ENCODE data around the gene USO1. TPM values are rescaled to one million over a fixed set of nuclear protein-coding genes. Genes with fewer than 3 reads are reported as not detected.

USO1 gene
- total and polyA plus RNA-seq, 2 of the 8 experiments (the other 6 are each of a cell fraction or from before 2014, with no cell fraction given) = 57.3 to 198 TPM

- DNase-seq (ENCODE audit: low read depth in 1 of 2, low spot score in 2 of 2) = peak in 1 of 2 experiments; percentile 41
- CTCF ChIA-PET (ENCODE audit: partially characterized antibody) = interaction anchor here (1.3 kb wide), 1 partner anchor 13 kb away, joined by 4 read pairs; no protein-coding TSS in a partner anchor
- peak overlapping the region; percentile 31; the same call in 1 of the 2 replicates for H3K27ac ChIP-seq (ENCODE audit: low read depth, low read length)
- TF ChIP-seq, protein P1, sequence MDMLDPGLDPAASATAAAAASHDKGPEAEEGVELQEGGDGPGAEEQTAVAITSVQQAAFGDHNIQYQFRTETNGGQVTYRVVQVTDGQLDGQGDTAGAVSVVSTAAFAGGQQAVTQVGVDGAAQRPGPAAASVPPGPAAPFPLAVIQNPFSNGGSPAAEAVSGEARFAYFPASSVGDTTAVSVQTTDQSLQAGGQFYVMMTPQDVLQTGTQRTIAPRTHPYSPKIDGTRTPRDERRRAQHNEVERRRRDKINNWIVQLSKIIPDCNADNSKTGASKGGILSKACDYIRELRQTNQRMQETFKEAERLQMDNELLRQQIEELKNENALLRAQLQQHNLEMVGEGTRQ (IDR thresholded peaks at IDR 0.05; ENCODE audit: low read length) = no peak
- TF ChIP-seq CEBPB (IDR thresholded peaks at IDR 0.05; ENCODE audit: low read depth, low read length) = no peak
- TF ChIP-seq RBBP5 (IDR thresholded peaks at IDR 0.05; ENCODE audit: borderline replicate concordance, low read depth, low read length) = no peak
- TF ChIP-seq BRCA1 (IDR thresholded peaks at IDR 0.05; ENCODE audit: low read depth, low read length) = no peak
- no peak for TF ChIP-seq ATF3 (IDR thresholded peaks at IDR 0.05; ENCODE audit: insufficient read depth, low read depth, low read length)
- TF ChIP-seq SIRT6 (IDR thresholded peaks at IDR 0.05; ENCODE audit: low read length) = no peak
- TF ChIP-seq FOSL1 (IDR thresholded peaks at IDR 0.05; ENCODE audit: insufficient read depth, low read depth, low read length) = no peak
- no peak for TF ChIP-seq CHD1 (IDR thresholded peaks at IDR 0.05; ENCODE audit: low read depth, low read length)
- TF ChIP-seq PHF8 (conservative IDR thresholded peaks at IDR 0.05; ENCODE audit: low read depth, low read length) = no peak
- TF ChIP-seq RNF2 (IDR thresholded peaks at IDR 0.05; ENCODE audit: borderline replicate concordance, low read depth, low read length, missing control alignments, poor library complexity, severe bottlenecking) = no peak
- no peak for TF ChIP-seq TEAD4 (IDR thresholded peaks at IDR 0.05; ENCODE audit: low read depth, low read length)
These were observed 21.4 kb upstream of the USO1 start for GRCh38 chr4:75702919-75703411.

More at GRCh38 chr4:75702919-75703411, 21.4 kb upstream of the USO1 start:
- H3K9me3 ChIP-seq (ENCODE audit: insufficient read depth in 2 of 2, low read depth in 1 of 2, low read length in 1 of 2) = no peaks in the 10 kb centered on the region
- WGBS, 2 experiments (ENCODE audit: extremely low coverage in 1 of 2, insufficient coverage in 1 of 2, insufficient read length in 1 of 2, insufficient replicate concordance in 2 of 2, low coverage in 1 of 2, low lambda C conversion rate in 2 of 2, missing lambda C conversion rate in 1 of 2) = 52% methylated on average over 4 of the region's 4 CpGs; no CpG with 5 or more reads in 1 of the 2 experiments
- H3K56ac ChIP-seq (replicated peaks; ENCODE audit: insufficient read length, low read depth, low read length) = no peak overlapping the region
- no peak overlapping the region for H3K4me3 ChIP-seq (ENCODE audit: extremely low read depth in 1 of 4, insufficient read depth in 2 of 4, low read depth in 3 of 4, low read length in 4 of 4)
- H4K20me1 ChIP-seq (replicated peaks in 1 of 2; ENCODE audit: control insufficient read depth in 1 of 2, insufficient read depth in 2 of 2, low read length in 2 of 2) = no peaks in the 10 kb centered on the region
- no peak overlapping the region for H3K23ac ChIP-seq (ENCODE audit: insufficient read length)
- peak overlapping the region; percentile 83; the same call in 1 of the 2 replicates for H2AK5ac ChIP-seq (ENCODE audit: low read depth, low read length)
- H4K5ac ChIP-seq (ENCODE audit: insufficient read length, low read depth, low read length) = peak overlapping the region; percentile 38
- peak overlapping the region; percentile 97; the same call in 1 of the 2 replicates for H2BK5ac ChIP-seq (ENCODE audit: low read depth, low read length)
- H3K23me2 ChIP-seq (ENCODE audit: low read depth, low read length) = 0 out of 2 replicates have a peak, but pooled peaks cover 2% of the 10 kb centered on the region
- no peaks in the 10 kb centered on the region for H3K27me3 ChIP-seq (replicated peaks in 1 of 4; ENCODE audit: control insufficient read depth in 3 of 4, extremely low read depth in 1 of 4, insufficient read depth in 3 of 4, low read length in 3 of 4)
- H4K91ac ChIP-seq (replicated peaks; ENCODE audit: insufficient read length, low read length) = peak overlapping the region; percentile 85
- 0 out of 2 replicates have a peak overlapping the region, but pooled peaks have one; percentile 81 for H2BK15ac ChIP-seq (ENCODE audit: low read length)
- H3K4me1 ChIP-seq (replicated peaks in 1 of 4; ENCODE audit: control insufficient read depth in 3 of 4, insufficient read depth in 4 of 4, low read length in 3 of 4) = peaks cover 13 to 21% (median 17%) of the 10 kb centered on the region in 4 experiments
- peak overlapping the region; percentile 99 for H2BK12ac ChIP-seq (ENCODE audit: low read depth, low read length)
- no peak overlapping the region for H2AFZ ChIP-seq (ENCODE audit: low read length)
- H3K14ac ChIP-seq (ENCODE audit: insufficient read length) = no peak overlapping the region
- POLR2A ChIA-PET (ENCODE audit: partially characterized antibody) = interaction anchor here (1.0 to 4.8 kb wide), 2 partner anchors 13 to 22 kb away, joined by 5 to 35 read pairs; partner anchors contain the start of gene USO1
- peak overlapping the region; percentile 75; the same call in 1 of the 2 replicates for H2BK20ac ChIP-seq (ENCODE audit: low read length)
- peaks cover 0 to 9% (median 0%) of the 10 kb centered on the region in 4 experiments; a peak in 1 of 8 replicates for H3K36me3 ChIP-seq (ENCODE audit: control insufficient read depth in 2 of 4, insufficient read depth in 4 of 4, low read length in 3 of 4)
- no peak overlapping the region for H3K9ac ChIP-seq (replicated peaks in 1 of 4; ENCODE audit: extremely low read depth in 1 of 4, low read depth in 3 of 4, low read length in 3 of 4)
- no peak overlapping the region for H3K4ac ChIP-seq (replicated peaks; ENCODE audit: insufficient read length, low read depth, low read length)
- 0 out of 2 replicates have a peak, but pooled peaks cover 2% of the 10 kb centered on the region for H3K79me1 ChIP-seq (ENCODE audit: low read depth, low read length)
- H2BK120ac ChIP-seq (replicated peaks; ENCODE audit: low read depth, low read length) = peak overlapping the region; percentile 86
- peaks cover 0 to 64% of the 10 kb centered on the region in 2 experiments; a peak in 3 of 4 replicates for H3K79me2 ChIP-seq (ENCODE audit: control insufficient read depth in 1 of 2, insufficient read depth in 2 of 2, low read length in 2 of 2)
- peak overlapping the region in 1 of 2 experiments; percentile 38; a peak in 1 of 4 replicates for H3K4me2 ChIP-seq (ENCODE audit: insufficient read depth in 1 of 2, low read depth in 2 of 2, low read length in 2 of 2)
- peak overlapping the region; percentile 97 for H3K18ac ChIP-seq (ENCODE audit: extremely low read depth, low read length)
- H4K8ac ChIP-seq (ENCODE audit: extremely low read depth, insufficient read depth, low read length) = no peak overlapping the region
- no peak for FAIRE-seq
